Keratinocyte (primary cell): ENCODE data around the gene AGPS. TPM values are rescaled to one million over a fixed set of nuclear protein-coding genes. Genes with fewer than 3 reads are reported as not detected.

Source experiments
- DNase-seq: peaks from one replicate; pipeline ENCODE4 v3.0.0-alpha.2; 2011; ENCODE audit warnings: low read depth, missing footprints, low spot score
- FAIRE-seq: peaks from 2 replicates; lab custom pipeline; 2011; peaks lifted over from hg19 to GRCh38; lab: Jason Lieb, UNC
- H2AFZ ChIP-seq: 2 replicates; pipeline ENCODE4 v1.6.0; 2012; ENCODE audit warnings: low read length, control low read depth, inconsistent platforms; ENCODE audit not compliant: control insufficient read depth
- H3K27ac ChIP-seq: 2 replicates; pipeline ENCODE4 v1.5.1; 2011; ENCODE audit warnings: low read length; ENCODE audit not compliant: control insufficient read depth, insufficient read depth
- H3K27me3 ChIP-seq: 3 replicates; pipeline ENCODE4 v1.6.0; 2011; ENCODE audit warnings: low read length; ENCODE audit not compliant: control insufficient read depth, insufficient read depth; ENCODE audit errors: extremely low read depth
- H3K36me3 ChIP-seq, 2 experiments: 2 replicates in 1 of 2; 3 replicates in 1 of 2; pipeline ENCODE4 v1.5.1; 2011; ENCODE audit warnings: low read length in 2 of 2, mild to moderate bottlenecking in 1 of 2; ENCODE audit not compliant: control insufficient read depth in 2 of 2, insufficient read depth in 2 of 2; ENCODE audit errors: extremely low read depth in 1 of 2
- H3K4me1 ChIP-seq: 3 replicates; pipeline ENCODE4 v1.5.1; 2011; ENCODE audit warnings: low read length; ENCODE audit not compliant: control insufficient read depth, insufficient read depth; ENCODE audit errors: extremely low read depth
- H3K4me2 ChIP-seq: 3 replicates; pipeline ENCODE4 v1.6.0; 2011; ENCODE audit warnings: low read depth, low read length; ENCODE audit not compliant: control insufficient read depth, insufficient read depth; ENCODE audit errors: extremely low read depth
- H3K4me3 ChIP-seq, 3 experiments: fragments of 200-600 bp in 1 of 3; sonication (generic) in 1 of 3; 2 replicates in 2 of 3; 3 replicates in 1 of 3; pipeline ENCODE4 v1.5.1; 2011 to 2016; ENCODE audit warnings: low read length in 3 of 3, mild to moderate bottlenecking in 3 of 3, control low read depth in 2 of 3, inconsistent platforms in 1 of 3, low read depth in 1 of 3, mixed read lengths in 1 of 3, mixed run types in 1 of 3, moderate library complexity in 1 of 3; ENCODE audit not compliant: control insufficient read depth in 2 of 3, insufficient read depth in 2 of 3; ENCODE audit errors: extremely low read depth in 1 of 3
- H3K79me2 ChIP-seq: 2 replicates; pipeline ENCODE4 v1.6.0; 2012; ENCODE audit warnings: low read length; ENCODE audit not compliant: control insufficient read depth, insufficient read depth
- H3K9ac ChIP-seq: 3 replicates; pipeline ENCODE4 v1.6.0; 2011; ENCODE audit warnings: low read length; ENCODE audit not compliant: control insufficient read depth, insufficient read depth; ENCODE audit errors: extremely low read depth
- H3K9me1 ChIP-seq: 3 replicates; pipeline ENCODE4 v1.6.0; 2011; ENCODE audit warnings: low read length; ENCODE audit not compliant: control insufficient read depth, insufficient read depth; ENCODE audit errors: extremely low read depth
- H3K9me3 ChIP-seq: 2 replicates; pipeline ENCODE4 v1.5.1; 2012; ENCODE audit warnings: low read depth, low read length; ENCODE audit not compliant: control insufficient read depth
- H4K20me1 ChIP-seq: 3 replicates; pipeline ENCODE4 v1.6.0; 2011; ENCODE audit warnings: low read length; ENCODE audit not compliant: control insufficient read depth, insufficient read depth; ENCODE audit errors: extremely low read depth
- EZH2 ChIP-seq: IDR thresholded peaks from one replicate; pipeline ENCODE4 v1.6.1; 2012; ENCODE audit warnings: inconsistent platforms, mild to moderate bottlenecking, low read length, moderate library complexity
- dilution Hi-C: fragments of 300-500 bp; cut with MboI; formaldehyde crosslinking; loops from one replicate; pipeline ENCODE4 v1.7.0; 2020; ENCODE audit warnings: low sequenced_read_pairs; ENCODE audit not compliant: extremely low pct_ligation_motif_present
- polyA plus RNA-seq, 5 experiments: library from polyadenylated mRNA; depleted of rRNA in 3 of 5; stranded (reverse) in 3 of 5; stranded (forward) in 1 of 5; unstranded in 1 of 5; fragments of >200 nt; gene quantifications; 1 replicate in 1 of 5; 2 replicates in 3 of 5; 3 replicates in 1 of 5; pipeline versions ENCODE4 v1.2.1 to v1.2.3, GENCODE V29; 2011 to 2012; ENCODE audit warnings: missing spikeins in 2 of 5, low read depth in 1 of 5, low replicate concordance in 1 of 5
- TF ChIP-seq, protein P1 (sequence below), 3 experiments: IDR thresholded peaks in 1 of 3; conservative IDR thresholded peaks in 1 of 3; optimal IDR thresholded peaks in 1 of 3; 2 replicates in 2 of 3; 3 replicates in 1 of 3; pipeline versions ENCODE3 to v1.5.1; 2011; ENCODE audit warnings: low read length in 3 of 3, mild to moderate bottlenecking in 3 of 3, moderate library complexity in 2 of 3, control low read depth in 1 of 3, inconsistent platforms in 1 of 3; ENCODE audit not compliant: insufficient read depth in 2 of 3; ENCODE audit errors: extremely low read depth in 1 of 3

AGPS gene
- polyA plus RNA-seq, 1 donor (not counting 4 experiments of a cell fraction or from before 2014, with no cell fraction given) = 28.0 TPM

DNA sequence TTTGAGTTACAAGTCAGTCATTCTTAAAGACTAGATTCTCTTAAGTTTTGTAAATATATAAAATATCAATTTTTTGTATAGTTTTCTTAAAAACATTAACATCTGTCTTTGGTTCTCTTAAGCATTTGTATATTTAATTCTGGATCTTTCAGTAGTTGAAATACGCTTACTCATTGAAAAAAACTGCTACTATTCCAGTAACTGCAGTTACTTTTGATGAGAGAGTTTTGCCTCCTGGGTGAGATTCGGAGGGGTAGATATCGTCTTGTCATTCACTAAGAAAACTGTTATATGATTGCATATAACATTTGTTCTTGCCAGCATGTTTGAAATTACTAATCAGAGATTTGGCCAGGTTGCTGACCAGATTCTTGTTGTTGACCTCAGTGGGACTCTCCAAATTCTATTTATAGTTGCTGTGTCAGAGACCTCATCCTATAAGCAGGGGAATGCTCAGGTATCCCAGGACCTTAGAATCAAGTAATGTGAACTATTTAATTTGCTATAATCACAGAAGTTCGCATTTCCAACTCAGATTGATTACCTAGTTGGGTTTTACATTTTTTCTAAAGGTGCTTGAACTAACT is 7.9 kb downstream of the AGPS start:
- TF ChIP-seq, protein P1, sequence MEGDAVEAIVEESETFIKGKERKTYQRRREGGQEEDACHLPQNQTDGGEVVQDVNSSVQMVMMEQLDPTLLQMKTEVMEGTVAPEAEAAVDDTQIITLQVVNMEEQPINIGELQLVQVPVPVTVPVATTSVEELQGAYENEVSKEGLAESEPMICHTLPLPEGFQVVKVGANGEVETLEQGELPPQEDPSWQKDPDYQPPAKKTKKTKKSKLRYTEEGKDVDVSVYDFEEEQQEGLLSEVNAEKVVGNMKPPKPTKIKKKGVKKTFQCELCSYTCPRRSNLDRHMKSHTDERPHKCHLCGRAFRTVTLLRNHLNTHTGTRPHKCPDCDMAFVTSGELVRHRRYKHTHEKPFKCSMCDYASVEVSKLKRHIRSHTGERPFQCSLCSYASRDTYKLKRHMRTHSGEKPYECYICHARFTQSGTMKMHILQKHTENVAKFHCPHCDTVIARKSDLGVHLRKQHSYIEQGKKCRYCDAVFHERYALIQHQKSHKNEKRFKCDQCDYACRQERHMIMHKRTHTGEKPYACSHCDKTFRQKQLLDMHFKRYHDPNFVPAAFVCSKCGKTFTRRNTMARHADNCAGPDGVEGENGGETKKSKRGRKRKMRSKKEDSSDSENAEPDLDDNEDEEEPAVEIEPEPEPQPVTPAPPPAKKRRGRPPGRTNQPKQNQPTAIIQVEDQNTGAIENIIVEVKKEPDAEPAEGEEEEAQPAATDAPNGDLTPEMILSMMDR (optimal IDR thresholded peaks at IDR 0.05 in 1 of 3, IDR thresholded peaks at IDR 0.05 in 1 of 3, conservative IDR thresholded peaks at IDR 0.05 in 1 of 3; ENCODE audit: extremely low read depth in 1 of 3, insufficient read depth in 2 of 3, low read length in 3 of 3) = no peak
- TF ChIP-seq EZH2 = no peak
- no peak overlapping the region for H2AFZ ChIP-seq
- DNase-seq (no peak), FAIRE-seq (no peak)
- no peaks in the 10 kb centered on the region for H3K9me1 ChIP-seq
- peaks cover 32% of the 10 kb centered on the region for H3K4me1 ChIP-seq
- H4K20me1 ChIP-seq = no peaks in the 10 kb centered on the region
- H3K9ac ChIP-seq = no peak overlapping the region
- H3K4me3 ChIP-seq = no peak overlapping the region
- dilution Hi-C loops = no loop called here
- H3K36me3 ChIP-seq = no peaks in the 10 kb centered on the region
- H3K4me2 ChIP-seq = no peak overlapping the region
- no peaks in the 10 kb centered on the region for H3K27me3 ChIP-seq
- no peaks in the 10 kb centered on the region for H3K9me3 ChIP-seq
- H3K79me2 ChIP-seq = peaks cover 62% of the 10 kb centered on the region
- H3K27ac ChIP-seq = no peak overlapping the region

DNA sequence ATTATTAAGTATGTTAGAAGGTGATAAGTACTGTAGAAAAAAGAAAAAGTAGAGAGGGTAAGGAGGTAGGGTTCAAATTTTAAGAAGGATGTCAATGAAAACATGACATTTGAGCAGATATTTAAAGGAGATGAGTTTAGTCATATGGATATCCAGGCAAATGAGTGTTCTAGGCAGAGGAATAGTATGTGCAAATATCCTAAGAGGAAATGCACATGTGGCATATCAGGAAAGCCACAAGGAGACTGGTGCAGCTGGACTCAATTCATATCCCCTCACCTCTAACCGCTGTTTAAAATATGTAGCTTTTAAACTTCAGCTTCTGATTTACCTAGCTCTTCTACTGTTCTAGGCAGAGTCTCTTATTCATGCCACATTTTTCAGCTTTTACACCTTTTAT is 9.5 kb downstream of the AGPS start:
- no peaks in the 10 kb centered on the region for H3K27me3 ChIP-seq
- peaks cover 65% of the 10 kb centered on the region for H3K79me2 ChIP-seq
- H2AFZ ChIP-seq = no peak overlapping the region
- no peak overlapping the region for H3K4me3 ChIP-seq
- dilution Hi-C loops = no loop called here
- H3K9me3 ChIP-seq = no peaks in the 10 kb centered on the region
- DNase-seq = no peak
- H3K9ac ChIP-seq = no peak overlapping the region
- TF ChIP-seq, protein P1 (optimal IDR thresholded peaks at IDR 0.05 in 1 of 3, IDR thresholded peaks at IDR 0.05 in 1 of 3, conservative IDR thresholded peaks at IDR 0.05 in 1 of 3; ENCODE audit: extremely low read depth in 1 of 3, insufficient read depth in 2 of 3, low read length in 3 of 3) = no peak
- TF ChIP-seq EZH2 = no peak
- peaks cover 22% of the 10 kb centered on the region for H3K4me1 ChIP-seq
- no peak overlapping the region for H3K4me2 ChIP-seq
- H3K36me3 ChIP-seq = no peaks in the 10 kb centered on the region
- no peaks in the 10 kb centered on the region for H3K9me1 ChIP-seq
- no peak overlapping the region for H3K27ac ChIP-seq
- H4K20me1 ChIP-seq = no peaks in the 10 kb centered on the region
- no peak for FAIRE-seq
